Measurements from ENCODE around the gene KCNQ1.

GRCh38 chr11:2798951-2799761 is 354.3 kb downstream of the KCNQ1 start:
- no peak for TF ChIP-seq GATA3 (IDR thresholded peaks at IDR 0.05; ENCODE audit: low read depth, low read length)
- no peak for TF ChIP-seq GATA2 (IDR thresholded peaks at IDR 0.05; ENCODE audit: low read depth, low read length)
